ENCODE measurements around the gene KCND2. TPM values are rescaled to one million over a fixed set of nuclear protein-coding genes. Genes with fewer than 3 reads are reported as not detected.

Gene KCND2
- total and polyA plus RNA-seq, 2 of the 4 experiments (the other 2 are of a cell fraction): under 0.01 TPM; not detected in 1

GRCh38 chr7:120553491-120553890 lies 280.5 kb downstream of the KCND2 start:
- no peak overlapping the region for H2AFZ ChIP-seq (replicated peaks; ENCODE audit: low read length, poor library complexity)
- in situ Hi-C loops (cut with MboI; ENCODE audit: low sequenced_read_pairs) (loop anchor here (10.0 kb wide), 1 partner anchor 1289 kb away; no protein-coding TSS in a partner anchor), intact Hi-C loops (cut with micrococcal nuclease) (loop anchor here (10.0 kb wide), 1 partner anchor 1639 kb away; no protein-coding TSS in a partner anchor), dilution Hi-C loops (cut with HindIII; ENCODE audit: low sequenced_read_pairs, unreplicated experiment) (no loop called here)
- H3K56ac ChIP-seq (ENCODE audit: extremely low read depth, insufficient read depth, low read length): no peak overlapping the region
- H3K4me3 ChIP-seq (ENCODE audit: insufficient read depth, low read depth, low read length): no peak overlapping the region
- H4K91ac ChIP-seq (ENCODE audit: insufficient read depth, low read depth, low read length): no peak overlapping the region
- H3K9me3 ChIP-seq (ENCODE audit: control insufficient read depth, insufficient read depth, low read length): no peaks in the 10 kb centered on the region
- TF ChIP-seq BHLHE40 (IDR thresholded peaks at IDR 0.05; ENCODE audit: low read depth, low read length): no peak
- TF ChIP-seq SMC3 (IDR thresholded peaks at IDR 0.05; ENCODE audit: low read depth, low read length): no peak
- no peak for TF ChIP-seq CHD1 (IDR thresholded peaks at IDR 0.05; ENCODE audit: low read depth, low read length)
- TF ChIP-seq, protein P1, sequence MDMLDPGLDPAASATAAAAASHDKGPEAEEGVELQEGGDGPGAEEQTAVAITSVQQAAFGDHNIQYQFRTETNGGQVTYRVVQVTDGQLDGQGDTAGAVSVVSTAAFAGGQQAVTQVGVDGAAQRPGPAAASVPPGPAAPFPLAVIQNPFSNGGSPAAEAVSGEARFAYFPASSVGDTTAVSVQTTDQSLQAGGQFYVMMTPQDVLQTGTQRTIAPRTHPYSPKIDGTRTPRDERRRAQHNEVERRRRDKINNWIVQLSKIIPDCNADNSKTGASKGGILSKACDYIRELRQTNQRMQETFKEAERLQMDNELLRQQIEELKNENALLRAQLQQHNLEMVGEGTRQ (IDR thresholded peaks at IDR 0.05; ENCODE audit: low read depth, low read length): no peak
- TF ChIP-seq NFE2L2 (IDR thresholded peaks at IDR 0.05; ENCODE audit: low read depth, low read length): no peak
- TF ChIP-seq MXI1 (IDR thresholded peaks at IDR 0.05; ENCODE audit: borderline replicate concordance, low read depth, low read length): no peak
- no peak for TF ChIP-seq RCOR1 (IDR thresholded peaks at IDR 0.05; ENCODE audit: insufficient replicate concordance, low read length)
- TF ChIP-seq MAZ (IDR thresholded peaks at IDR 0.05; ENCODE audit: borderline replicate concordance, low read depth, low read length): no peak
- no peak for TF ChIP-seq RAD21 (IDR thresholded peaks at IDR 0.05; ENCODE audit: low read length)
- TF ChIP-seq RFX5 (IDR thresholded peaks at IDR 0.05; ENCODE audit: low read depth, low read length): no peak
- no peak for TF ChIP-seq CEBPB (IDR thresholded peaks at IDR 0.05; ENCODE audit: low read depth, low read length)
- TF ChIP-seq POLR2A (IDR thresholded peaks at IDR 0.05; ENCODE audit: low read depth, low read length): no peak
- TF ChIP-seq, protein P2, sequence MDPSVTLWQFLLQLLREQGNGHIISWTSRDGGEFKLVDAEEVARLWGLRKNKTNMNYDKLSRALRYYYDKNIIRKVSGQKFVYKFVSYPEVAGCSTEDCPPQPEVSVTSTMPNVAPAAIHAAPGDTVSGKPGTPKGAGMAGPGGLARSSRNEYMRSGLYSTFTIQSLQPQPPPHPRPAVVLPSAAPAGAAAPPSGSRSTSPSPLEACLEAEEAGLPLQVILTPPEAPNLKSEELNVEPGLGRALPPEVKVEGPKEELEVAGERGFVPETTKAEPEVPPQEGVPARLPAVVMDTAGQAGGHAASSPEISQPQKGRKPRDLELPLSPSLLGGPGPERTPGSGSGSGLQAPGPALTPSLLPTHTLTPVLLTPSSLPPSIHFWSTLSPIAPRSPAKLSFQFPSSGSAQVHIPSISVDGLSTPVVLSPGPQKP (IDR thresholded peaks at IDR 0.05; ENCODE audit: borderline replicate concordance, low read depth, low read length): no peak
- TF ChIP-seq, protein P3, sequence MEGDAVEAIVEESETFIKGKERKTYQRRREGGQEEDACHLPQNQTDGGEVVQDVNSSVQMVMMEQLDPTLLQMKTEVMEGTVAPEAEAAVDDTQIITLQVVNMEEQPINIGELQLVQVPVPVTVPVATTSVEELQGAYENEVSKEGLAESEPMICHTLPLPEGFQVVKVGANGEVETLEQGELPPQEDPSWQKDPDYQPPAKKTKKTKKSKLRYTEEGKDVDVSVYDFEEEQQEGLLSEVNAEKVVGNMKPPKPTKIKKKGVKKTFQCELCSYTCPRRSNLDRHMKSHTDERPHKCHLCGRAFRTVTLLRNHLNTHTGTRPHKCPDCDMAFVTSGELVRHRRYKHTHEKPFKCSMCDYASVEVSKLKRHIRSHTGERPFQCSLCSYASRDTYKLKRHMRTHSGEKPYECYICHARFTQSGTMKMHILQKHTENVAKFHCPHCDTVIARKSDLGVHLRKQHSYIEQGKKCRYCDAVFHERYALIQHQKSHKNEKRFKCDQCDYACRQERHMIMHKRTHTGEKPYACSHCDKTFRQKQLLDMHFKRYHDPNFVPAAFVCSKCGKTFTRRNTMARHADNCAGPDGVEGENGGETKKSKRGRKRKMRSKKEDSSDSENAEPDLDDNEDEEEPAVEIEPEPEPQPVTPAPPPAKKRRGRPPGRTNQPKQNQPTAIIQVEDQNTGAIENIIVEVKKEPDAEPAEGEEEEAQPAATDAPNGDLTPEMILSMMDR (conservative IDR thresholded peaks at IDR 0.05; ENCODE audit: low read depth, low read length): no peak
- TF ChIP-seq FOS (IDR thresholded peaks at IDR 0.05; ENCODE audit: low read depth, low read length): no peak
- no peak for TF ChIP-seq MAFK (IDR thresholded peaks at IDR 0.05; ENCODE audit: low read depth, low read length)
- no peak overlapping the region for H2AK9ac ChIP-seq (replicated peaks; ENCODE audit: low read depth, low read length, poor library complexity)
- no peak overlapping the region for H4K8ac ChIP-seq (ENCODE audit: low read depth in 2 of 2, low read length in 2 of 2)
- H3K14ac ChIP-seq (replicated peaks; ENCODE audit: low read depth, low read length): no peak overlapping the region
- H3K4me2 ChIP-seq (ENCODE audit: low read depth, low read length): no peak overlapping the region
- ChIA-PET CTCF (no interaction called here), POLR2A (ENCODE audit: unreplicated experiment) (no interaction called here)
- H3K27ac ChIP-seq (ENCODE audit: insufficient read depth, low read length): no peak overlapping the region
- no peaks in the 10 kb centered on the region for H4K20me1 ChIP-seq (ENCODE audit: insufficient read depth, low read length)
- BruUV-seq (replicated peaks): no TSS peak
- no peak for ATAC-seq (ENCODE audit: low read depth)
- H2BK15ac ChIP-seq (ENCODE audit: low read depth, low read length): no peak overlapping the region
- no peaks in the 10 kb centered on the region for H3K4me1 ChIP-seq (ENCODE audit: control insufficient read depth, insufficient read depth, low read length)
- H3K23ac ChIP-seq (ENCODE audit: low read depth, low read length): no peak overlapping the region
- no peaks in the 10 kb centered on the region for H3K9me1 ChIP-seq (ENCODE audit: insufficient read depth, low read length)
- no peak for DNase-seq
- H2BK5ac ChIP-seq (ENCODE audit: low read depth, low read length, poor library complexity, severe bottlenecking): no peak overlapping the region
- H3K4ac ChIP-seq (ENCODE audit: low read depth, low read length): no peak overlapping the region
- no peak overlapping the region for H2BK20ac ChIP-seq (ENCODE audit: low read depth, low read length)
- no peak overlapping the region for H2BK120ac ChIP-seq (ENCODE audit: low read depth, low read length)
- H3K18ac ChIP-seq (ENCODE audit: low read depth, low read length): no peak overlapping the region
- no peak overlapping the region for H4K5ac ChIP-seq (ENCODE audit: low read depth, low read length)
- no peaks in the 10 kb centered on the region for H3K79me1 ChIP-seq (ENCODE audit: low read depth in 1 of 2, low read length in 2 of 2)
- H2AK5ac ChIP-seq (ENCODE audit: low read depth, low read length): no peak overlapping the region
- no peaks in the 10 kb centered on the region; the same call in 1 of the 2 replicates for H3K27me3 ChIP-seq (ENCODE audit: control insufficient read depth, insufficient read depth, low read length)
- WGBS, 2 experiments (ENCODE audit: extremely low coverage in 2 of 2, insufficient read length in 1 of 2): no CpG with 5 or more reads among the region's 1 CpG
- H3K36me3 ChIP-seq (ENCODE audit: control insufficient read depth, insufficient read depth, low read length): no peaks in the 10 kb centered on the region
- no peak overlapping the region for H3K9ac ChIP-seq (ENCODE audit: low read depth, low read length)
